NOMO-1 treated with dmso at 0.1 percent for 144 hours (cell line): ENCODE data around the gene SLC46A1.

Source experiments
- DNase-seq: peaks from one replicate; lab custom pipeline; 2025; ENCODE audit not compliant: unreplicated experiment; lab: John Stamatoyannopoulos, UW

SLC46A1 gene

GRCh38 chr17:28404461-28404811 lies 1.6 kb downstream of the SLC46A1 start:
- no peak for DNase-seq

DNA sequence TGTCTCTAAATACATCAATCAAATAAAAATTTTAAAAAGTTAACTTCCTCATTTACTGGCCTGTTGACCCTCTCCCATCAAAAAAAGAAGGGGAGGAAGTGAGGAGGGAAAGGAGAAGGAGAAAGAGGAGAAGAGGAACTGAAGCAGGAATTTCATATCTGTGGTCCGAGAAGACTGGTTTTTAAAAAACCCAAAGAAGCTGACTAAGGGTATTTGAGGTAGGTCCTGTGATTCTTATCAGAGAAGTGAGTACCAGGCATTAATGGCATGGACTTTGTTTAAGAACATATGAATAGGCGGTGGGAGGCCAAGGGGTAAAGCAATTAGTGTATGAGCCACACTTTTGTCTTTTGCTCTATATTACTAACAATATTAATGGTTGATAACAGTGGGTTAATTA lies 2.0 kb downstream of the SLC46A1 start:
- DNase-seq = no peak

GRCh38 chr17:28402844-28403243 lies 3.2 kb downstream of the SLC46A1 start:
- no peak for DNase-seq

DNA sequence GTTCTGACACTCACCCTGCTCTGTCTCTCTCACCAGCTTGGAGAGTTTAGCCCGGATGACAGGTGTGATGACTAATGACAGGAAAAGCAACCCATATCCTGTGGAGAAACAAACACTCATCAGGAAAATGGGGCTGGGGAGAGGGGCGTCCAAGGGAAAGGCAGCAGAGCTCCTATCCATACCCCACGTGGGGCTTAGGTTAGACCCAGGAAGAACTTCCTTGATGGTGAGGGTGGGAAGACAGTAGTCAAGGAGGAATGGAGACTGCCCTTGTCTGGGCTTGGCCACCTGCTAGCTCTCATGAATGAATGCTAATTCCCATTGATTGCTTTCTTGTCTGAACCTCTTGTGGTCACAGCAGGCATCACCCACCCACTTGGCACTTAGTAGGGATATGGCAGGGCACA lies 3.8 kb downstream of the SLC46A1 start:
- no peak for DNase-seq

DNA sequence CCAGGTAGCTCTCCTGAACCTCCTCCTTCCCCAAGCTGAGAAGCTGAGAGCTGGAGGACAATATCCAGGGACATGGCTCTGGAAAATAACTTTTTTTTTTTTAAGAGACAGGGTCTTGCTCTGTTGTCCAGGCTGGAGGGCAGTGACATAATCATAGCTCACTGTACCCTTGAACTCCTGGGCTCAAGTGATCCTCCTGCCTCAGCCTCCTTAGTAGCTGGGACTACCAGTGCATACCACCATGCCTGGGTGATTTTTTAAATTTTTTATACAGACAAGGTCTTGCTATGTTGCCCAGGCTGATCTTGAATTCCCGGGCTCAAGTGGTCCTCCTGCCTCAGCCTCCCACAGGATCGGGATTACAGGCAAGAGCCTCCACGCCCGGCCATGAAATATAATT lies 6.2 kb downstream of the SLC46A1 start:
- DNase-seq = no peak

- no peak for DNase-seq
These were observed 7.6 kb downstream of the SLC46A1 start for GRCh38 chr17:28398280-28398981.

DNA sequence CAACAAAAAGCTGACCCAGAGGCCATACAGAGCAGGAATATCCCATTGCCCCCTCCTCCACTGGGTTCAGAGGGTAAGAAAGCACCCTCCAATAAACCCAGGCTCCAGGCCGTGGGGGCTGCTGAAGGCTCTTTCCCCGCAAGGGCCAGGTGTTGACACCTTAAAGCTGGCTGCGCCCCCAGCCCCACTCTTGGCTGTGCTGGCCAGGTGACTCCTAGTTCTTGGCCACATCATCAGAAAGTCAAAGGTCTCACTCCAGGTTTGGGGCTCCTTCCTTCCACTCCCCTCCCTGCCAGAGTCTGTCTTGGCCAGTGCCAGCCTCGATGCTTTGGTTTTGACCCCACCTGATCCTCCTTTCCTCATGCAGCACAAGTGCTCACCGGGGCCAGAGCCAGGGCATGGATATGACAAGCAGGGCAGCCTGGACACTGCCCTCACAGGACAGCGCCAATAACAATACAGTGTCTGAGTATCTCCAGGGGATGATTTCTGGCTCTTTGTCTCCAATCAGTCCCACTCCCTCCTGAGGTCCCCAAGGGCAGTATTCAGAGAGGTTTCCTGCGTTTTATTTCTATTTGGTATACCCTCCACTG lies 8.2 kb downstream of the SLC46A1 start:
- DNase-seq = no peak

- DNase-seq = no peak
These were observed 8.7 kb downstream of the SLC46A1 start for GRCh38 chr17:28397275-28397674.

DNA sequence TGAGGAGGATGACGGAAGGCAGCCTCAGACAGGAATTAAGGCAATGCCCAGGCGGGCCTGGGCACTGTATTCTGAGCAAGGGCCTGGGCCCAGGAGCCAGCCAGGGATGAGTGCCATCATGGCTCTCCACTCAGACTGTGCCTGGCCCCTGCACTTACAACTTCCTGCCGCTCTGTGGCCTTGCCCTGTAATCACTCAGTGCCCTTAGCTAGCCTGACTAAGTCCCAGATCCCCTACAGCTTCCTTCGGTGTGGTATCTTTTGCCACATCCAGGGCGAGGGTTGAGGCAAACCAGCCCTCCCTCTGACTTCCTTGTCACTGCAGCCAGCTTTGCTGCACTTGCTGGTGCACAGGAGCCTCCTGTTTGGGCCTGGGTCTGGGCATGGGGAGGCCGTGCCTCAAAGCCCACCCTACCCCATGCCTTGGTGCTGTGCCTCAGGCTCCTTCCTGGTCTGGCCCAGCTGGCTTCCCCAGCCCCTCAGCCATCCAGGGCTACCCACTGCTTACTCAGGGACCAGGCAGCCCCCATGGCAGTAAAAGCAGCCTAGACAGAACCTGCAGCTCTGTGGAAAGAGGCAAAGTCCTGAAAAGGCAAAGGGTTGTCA lies 9.3 kb downstream of the SLC46A1 start:
- DNase-seq = no peak

- DNase-seq = no peak
These were observed 10.0 kb downstream of the SLC46A1 start for GRCh38 chr17:28395968-28396367.

DNA sequence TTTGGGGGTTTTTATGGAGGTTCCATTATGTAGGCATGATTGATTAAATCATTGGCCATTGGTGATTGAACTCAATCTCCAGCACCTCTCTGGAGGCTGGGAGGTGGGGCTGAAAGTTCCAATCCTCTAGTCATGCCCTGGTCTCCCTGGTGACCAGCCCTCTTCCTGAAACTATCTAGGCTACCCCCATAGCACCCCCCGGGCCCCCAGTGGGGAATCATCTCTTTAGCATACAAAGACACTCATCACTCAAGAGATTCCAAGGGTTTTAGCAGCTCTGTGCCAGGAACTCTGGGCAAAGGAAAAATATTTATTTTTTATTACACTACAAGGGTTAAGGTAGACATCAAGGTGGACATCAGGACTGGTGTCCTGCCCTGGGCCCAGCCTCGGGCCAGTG lies 10.6 kb downstream of the SLC46A1 start:
- DNase-seq = no peak

DNA sequence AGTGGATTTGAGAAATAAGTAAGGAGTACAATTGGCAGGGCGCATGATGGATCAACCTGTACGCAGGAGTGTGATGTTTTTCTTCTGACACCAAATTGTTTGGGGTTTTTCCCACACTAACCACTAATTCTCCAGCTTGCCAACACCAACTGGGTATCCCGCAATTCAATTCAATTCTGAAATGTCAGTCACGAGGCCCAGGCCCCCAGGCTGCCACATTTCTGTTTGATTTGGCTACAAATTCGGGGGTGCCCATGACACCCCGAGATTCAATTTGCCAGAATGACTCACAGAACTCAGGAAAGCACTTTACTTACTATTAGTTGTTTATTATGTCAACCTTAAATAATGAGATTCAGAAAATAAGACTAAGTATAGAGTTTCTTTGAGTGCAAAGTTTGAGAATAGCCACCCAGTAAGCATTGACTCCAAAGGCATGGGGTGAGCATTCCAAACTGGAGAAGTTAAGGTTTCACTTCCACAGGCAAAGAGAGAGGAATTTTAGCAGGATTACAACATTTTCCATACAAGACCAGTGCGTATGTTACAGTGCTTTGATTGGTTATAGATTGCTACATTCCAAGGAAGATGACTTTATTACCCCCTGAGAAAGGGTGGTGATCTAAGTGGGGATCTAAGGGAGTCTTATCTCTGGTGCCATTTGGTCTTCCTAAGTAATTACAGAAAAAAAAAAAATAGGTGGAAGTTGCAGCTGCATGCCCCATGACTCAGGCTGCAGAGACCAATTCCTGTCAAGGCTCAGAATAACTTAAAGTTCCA lies 11.5 kb downstream of the SLC46A1 start:
- no peak for DNase-seq

- no peak for DNase-seq
These were observed 13.5 kb downstream of the SLC46A1 start for GRCh38 chr17:28392491-28392890.

- DNase-seq = no peak
These were observed 14.6 kb downstream of the SLC46A1 start for GRCh38 chr17:28391401-28391800.

DNA sequence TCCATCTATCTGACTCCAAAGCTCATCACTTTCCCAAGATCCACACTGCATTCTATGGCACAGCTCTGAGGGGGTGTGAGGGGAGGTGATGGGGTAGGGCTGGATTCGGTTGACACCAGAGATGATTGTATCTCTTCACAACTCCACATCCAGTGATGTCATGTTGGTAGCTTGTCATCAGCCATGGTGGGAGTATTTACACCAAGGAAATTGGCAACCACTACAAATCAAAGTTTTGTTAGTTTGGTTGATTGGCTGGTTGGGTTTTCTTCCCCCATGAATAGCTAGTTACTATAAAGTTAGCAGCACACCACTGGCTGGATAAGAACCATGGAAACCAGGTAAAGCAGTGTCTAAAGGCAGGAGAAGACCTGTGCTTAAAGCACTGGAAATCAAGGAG lies 15.0 kb downstream of the SLC46A1 start:
- no peak for DNase-seq

- DNase-seq = no peak
These were observed 15.4 kb downstream of the SLC46A1 start for GRCh38 chr17:28390563-28390962.

DNA sequence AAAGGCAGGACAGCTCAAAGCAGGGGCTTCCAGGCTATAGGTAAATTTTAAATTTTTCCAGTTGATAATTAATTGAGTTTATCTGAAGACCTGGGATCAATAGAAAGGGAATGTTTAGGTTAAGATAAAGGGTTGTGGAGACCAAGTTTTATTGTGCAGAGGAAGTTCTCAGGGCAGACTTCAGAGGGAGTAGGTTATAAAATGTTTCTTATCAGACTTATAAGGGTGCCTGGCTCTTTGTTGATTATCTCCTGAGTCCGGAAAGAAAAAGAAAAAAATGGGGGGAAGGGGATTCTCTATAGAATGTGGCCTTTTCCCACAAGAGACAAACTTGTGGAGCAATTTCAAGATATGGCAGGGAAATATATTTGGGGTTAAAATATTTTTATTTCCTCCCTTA lies 15.9 kb downstream of the SLC46A1 start:
- no peak for DNase-seq

- no peak for DNase-seq
These were observed 17.9 kb downstream of the SLC46A1 start for GRCh38 chr17:28388106-28388505.

GRCh38 chr17:28386391-28386790 lies 19.6 kb downstream of the SLC46A1 start:
- DNase-seq = no peak

- no peak for DNase-seq
These were observed 20.6 kb downstream of the SLC46A1 start for GRCh38 chr17:28385406-28385805.

DNA sequence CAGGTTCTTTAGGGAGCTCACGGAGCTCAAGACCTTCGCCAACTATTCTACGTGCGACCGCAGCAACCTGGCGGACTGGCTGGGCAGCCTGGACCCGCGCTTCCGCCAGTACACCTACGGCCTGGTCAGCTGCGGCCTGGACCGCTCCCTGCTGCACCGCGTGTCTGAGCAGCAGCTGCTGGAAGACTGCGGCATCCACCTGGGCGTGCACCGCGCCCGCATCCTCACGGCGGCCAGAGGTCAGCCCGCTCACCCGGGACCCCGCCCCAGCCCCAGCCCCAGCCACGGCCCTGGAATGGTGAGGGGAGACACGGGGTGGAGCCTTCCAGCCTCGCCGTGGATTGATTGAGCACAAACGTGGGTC lies 21.0 kb downstream of the SLC46A1 start:
- DNase-seq = no peak
